ENCODE data around the gene SH3BGR.

The SH3BGR gene

GRCh38 chr21:39430954-39431353, 20.8 kb upstream of the SH3BGR start:
- H3K4me3 ChIP-seq (ENCODE audit: low read length): no peak overlapping the region
- no peak for TF ChIP-seq CTCF (IDR thresholded peaks at IDR 0.05; ENCODE audit: insufficient read depth, low read depth, low read length, missing control alignments)
- no peak for DNase-seq (ENCODE audit: low read depth)

- no peak overlapping the region for H3K4me3 ChIP-seq (ENCODE audit: low read length)
- no peak for DNase-seq (ENCODE audit: low read depth)
- no peak for TF ChIP-seq CTCF (IDR thresholded peaks at IDR 0.05; ENCODE audit: insufficient read depth, low read depth, low read length, missing control alignments)
Measured at GRCh38 chr21:39434950-39435349, 16.8 kb upstream of the SH3BGR start.

- DNase-seq (ENCODE audit: low read depth): no peak
- TF ChIP-seq CTCF (IDR thresholded peaks at IDR 0.05; ENCODE audit: insufficient read depth, low read depth, low read length, missing control alignments): no peak
- no peak overlapping the region for H3K4me3 ChIP-seq (ENCODE audit: low read length)
Measured at GRCh38 chr21:39439232-39439631, 12.5 kb upstream of the SH3BGR start.

- no peak overlapping the region for H3K4me3 ChIP-seq (ENCODE audit: low read length)
- peak; percentile 63 for DNase-seq (ENCODE audit: low read depth)
- TF ChIP-seq CTCF (IDR thresholded peaks at IDR 0.05; ENCODE audit: insufficient read depth, low read depth, low read length, missing control alignments): peak; percentile 91
Measured at GRCh38 chr21:39441502-39442475, 10.0 kb upstream of the SH3BGR start.

GRCh38 chr21:39444421-39445180, 7.2 kb upstream of the SH3BGR start:
- peak overlapping the region; percentile 74 for H3K4me3 ChIP-seq (ENCODE audit: low read length)
- DNase-seq (ENCODE audit: low read depth): peak; percentile 21
- TF ChIP-seq CTCF (IDR thresholded peaks at IDR 0.05; ENCODE audit: insufficient read depth, low read depth, low read length, missing control alignments): no peak

GRCh38 chr21:39445321-39446269, 6.2 kb upstream of the SH3BGR start, which contains the start of gene LCA5L:
Gene LCA5L (minus strand): TSS chr21:39445778. CDS start chr21:39428493, 17,285 bp downstream.
- peak; percentile 85 for DNase-seq (ENCODE audit: low read depth)
- peak within 1 kb of the TSS; percentile 74 for H3K4me3 ChIP-seq (ENCODE audit: low read length)

More at GRCh38 chr21:39445321-39446269, 6.2 kb upstream of the SH3BGR start, which contains the start of gene LCA5L:
- TF ChIP-seq CTCF (IDR thresholded peaks at IDR 0.05; ENCODE audit: insufficient read depth, low read depth, low read length, missing control alignments): no peak
